AG04449 (cell line): ENCODE data around the gene PCDHGC3.

Experiments
- CTCF ChIA-PET: fragments of 350-600 bp; formaldehyde crosslinking; extraction: SDS; loops from one replicate; lab custom pipeline; 2021; ENCODE audit warnings: antibody characterized with exemption; lab: Yijun Ruan, JAX
- POLR2A ChIA-PET: fragments of 400-600, 350-600 bp; formaldehyde crosslinking; extraction: SDS; loops from one replicate; lab custom pipeline; 2020; ENCODE audit warnings: antibody characterized with exemption, inconsistent platforms; lab: Yijun Ruan, JAX
- DNase-seq: peaks from one replicate; pipeline ENCODE4 v3.0.0-alpha.2; 2010; ENCODE audit warnings: low read depth, low spot score
- H3K4me3 ChIP-seq: 2 replicates; pipeline ENCODE4 v1.5.1; 2011; ENCODE audit warnings: low read depth, mild to moderate bottlenecking, control low read depth, low read length
- TF ChIP-seq, protein P1 (sequence below): IDR thresholded peaks from one replicate; pipeline ENCODE4 v1.5.1; 2011; ENCODE audit warnings: mild to moderate bottlenecking, moderate library complexity, low read length, control low read depth, inconsistent platforms; ENCODE audit not compliant: insufficient read depth; ENCODE audit errors: missing control alignments

Gene PCDHGC3

DNA sequence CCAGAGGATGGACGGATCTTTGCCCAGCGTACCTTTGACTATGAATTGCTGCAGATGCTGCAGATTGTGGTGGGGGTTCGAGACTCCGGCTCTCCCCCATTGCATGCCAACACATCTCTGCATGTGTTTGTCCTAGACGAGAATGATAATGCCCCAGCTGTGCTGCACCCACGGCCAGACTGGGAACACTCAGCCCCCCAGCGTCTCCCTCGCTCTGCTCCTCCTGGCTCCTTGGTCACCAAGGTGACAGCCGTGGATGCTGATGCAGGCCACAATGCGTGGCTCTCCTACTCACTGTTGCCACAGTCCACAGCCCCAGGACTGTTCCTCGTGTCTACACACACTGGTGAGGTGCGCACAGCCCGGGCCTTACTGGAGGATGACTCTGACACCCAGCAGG lies 15.0 kb downstream of the PCDHGC3 start:
- ChIA-PET CTCF (interaction anchor here (37.5 kb wide), 1 partner anchor 27 kb away, joined by 856 read pairs; no protein-coding TSS in a partner anchor), POLR2A (no interaction called here)
- no peak for DNase-seq
- TF ChIP-seq, protein P1, sequence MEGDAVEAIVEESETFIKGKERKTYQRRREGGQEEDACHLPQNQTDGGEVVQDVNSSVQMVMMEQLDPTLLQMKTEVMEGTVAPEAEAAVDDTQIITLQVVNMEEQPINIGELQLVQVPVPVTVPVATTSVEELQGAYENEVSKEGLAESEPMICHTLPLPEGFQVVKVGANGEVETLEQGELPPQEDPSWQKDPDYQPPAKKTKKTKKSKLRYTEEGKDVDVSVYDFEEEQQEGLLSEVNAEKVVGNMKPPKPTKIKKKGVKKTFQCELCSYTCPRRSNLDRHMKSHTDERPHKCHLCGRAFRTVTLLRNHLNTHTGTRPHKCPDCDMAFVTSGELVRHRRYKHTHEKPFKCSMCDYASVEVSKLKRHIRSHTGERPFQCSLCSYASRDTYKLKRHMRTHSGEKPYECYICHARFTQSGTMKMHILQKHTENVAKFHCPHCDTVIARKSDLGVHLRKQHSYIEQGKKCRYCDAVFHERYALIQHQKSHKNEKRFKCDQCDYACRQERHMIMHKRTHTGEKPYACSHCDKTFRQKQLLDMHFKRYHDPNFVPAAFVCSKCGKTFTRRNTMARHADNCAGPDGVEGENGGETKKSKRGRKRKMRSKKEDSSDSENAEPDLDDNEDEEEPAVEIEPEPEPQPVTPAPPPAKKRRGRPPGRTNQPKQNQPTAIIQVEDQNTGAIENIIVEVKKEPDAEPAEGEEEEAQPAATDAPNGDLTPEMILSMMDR: no peak
- no peak overlapping the region for H3K4me3 ChIP-seq

DNA sequence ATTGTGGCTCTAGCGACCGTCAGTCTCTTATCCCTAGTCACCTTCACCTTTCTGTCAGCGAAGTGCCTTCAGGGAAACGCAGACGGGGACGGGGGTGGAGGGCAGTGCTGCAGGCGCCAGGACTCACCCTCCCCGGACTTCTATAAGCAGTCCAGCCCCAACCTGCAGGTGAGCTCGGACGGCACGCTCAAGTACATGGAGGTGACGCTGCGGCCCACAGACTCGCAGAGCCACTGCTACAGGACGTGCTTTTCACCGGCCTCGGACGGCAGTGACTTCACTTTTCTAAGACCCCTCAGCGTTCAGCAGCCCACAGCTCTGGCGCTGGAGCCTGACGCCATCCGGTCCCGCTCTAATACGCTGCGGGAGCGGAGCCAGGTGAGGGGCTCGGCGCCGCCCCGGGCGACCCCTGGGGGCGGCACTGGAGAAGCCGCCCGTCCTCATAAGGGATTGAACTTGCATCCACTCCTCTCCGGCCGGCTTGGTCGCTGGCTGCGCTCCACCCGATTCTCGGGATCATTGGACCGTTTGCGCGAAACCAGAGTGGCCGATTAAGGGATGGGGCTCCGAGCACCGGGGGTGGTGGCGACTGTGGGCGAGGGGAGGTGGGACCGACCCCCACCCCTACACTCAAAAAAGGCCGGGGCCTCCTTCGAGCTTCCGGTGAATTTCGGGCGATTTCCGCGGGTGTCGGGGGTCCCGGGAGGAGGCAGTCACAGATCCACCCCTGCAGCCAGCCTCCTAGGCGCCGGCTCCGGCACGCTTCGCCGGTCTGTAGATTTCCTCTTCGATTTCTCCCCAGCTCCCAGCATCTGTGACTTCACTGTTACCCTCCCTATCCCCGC lies 15.8 kb downstream of the PCDHGC3 start:
- TF ChIP-seq, protein P1: no peak
- DNase-seq: no peak
- ChIA-PET POLR2A (no interaction called here), CTCF (interaction anchor here (1.1 to 37.5 kb wide), 2 partner anchors 26 to 78 kb away, joined by 3 to 856 read pairs; no protein-coding TSS in a partner anchor)
- H3K4me3 ChIP-seq: no peak overlapping the region

DNA sequence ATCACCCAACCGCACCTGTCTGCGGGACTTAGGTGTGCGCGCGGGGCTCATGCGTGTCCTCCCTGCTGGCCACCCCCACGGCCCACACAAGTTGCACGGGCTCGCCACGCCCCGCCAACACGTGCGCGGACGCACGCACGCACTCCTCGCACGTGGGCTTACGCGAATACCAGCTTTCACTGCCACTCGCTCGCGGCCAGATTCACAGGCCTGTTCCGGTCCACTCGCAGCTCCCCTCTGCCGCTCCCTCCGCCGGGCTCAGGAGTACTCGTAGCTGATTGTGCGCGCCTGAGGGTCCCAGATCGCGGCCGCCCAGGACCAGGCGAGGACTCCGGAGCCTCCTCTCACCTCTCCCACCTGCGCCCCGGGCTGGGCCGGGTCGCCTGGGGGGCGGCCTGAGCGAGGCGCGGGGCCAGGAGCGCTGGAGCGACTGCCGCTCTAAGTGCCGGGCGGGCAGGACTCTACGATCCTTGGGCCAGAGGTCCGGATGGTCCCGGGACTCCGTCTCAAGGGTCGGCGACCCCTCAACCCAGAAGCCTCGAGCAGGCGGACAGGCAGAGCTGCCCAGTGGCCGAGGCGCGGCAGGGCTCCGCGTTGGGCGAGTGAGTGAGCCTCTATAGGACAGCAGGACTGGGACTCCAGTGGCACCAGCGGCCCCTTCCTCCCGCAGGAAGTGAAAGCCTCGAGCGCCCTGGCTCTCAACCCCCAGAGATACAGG lies 16.6 kb downstream of the PCDHGC3 start:
- TF ChIP-seq, protein P1: no peak
- H3K4me3 ChIP-seq: no peak overlapping the region
- CTCF ChIA-PET: interaction anchor here (1.1 to 37.5 kb wide), 7 partner anchors 25 to 123 kb away, joined by 3 to 856 read pairs (median 6); partner anchors contain the start of genes PCDHGA12 and PCDHGB3
- POLR2A ChIA-PET: interaction anchor here (0.9 kb wide), 1 partner anchor 16 kb away, joined by 3 read pairs; no protein-coding TSS in a partner anchor
- no peak for DNase-seq

DNA sequence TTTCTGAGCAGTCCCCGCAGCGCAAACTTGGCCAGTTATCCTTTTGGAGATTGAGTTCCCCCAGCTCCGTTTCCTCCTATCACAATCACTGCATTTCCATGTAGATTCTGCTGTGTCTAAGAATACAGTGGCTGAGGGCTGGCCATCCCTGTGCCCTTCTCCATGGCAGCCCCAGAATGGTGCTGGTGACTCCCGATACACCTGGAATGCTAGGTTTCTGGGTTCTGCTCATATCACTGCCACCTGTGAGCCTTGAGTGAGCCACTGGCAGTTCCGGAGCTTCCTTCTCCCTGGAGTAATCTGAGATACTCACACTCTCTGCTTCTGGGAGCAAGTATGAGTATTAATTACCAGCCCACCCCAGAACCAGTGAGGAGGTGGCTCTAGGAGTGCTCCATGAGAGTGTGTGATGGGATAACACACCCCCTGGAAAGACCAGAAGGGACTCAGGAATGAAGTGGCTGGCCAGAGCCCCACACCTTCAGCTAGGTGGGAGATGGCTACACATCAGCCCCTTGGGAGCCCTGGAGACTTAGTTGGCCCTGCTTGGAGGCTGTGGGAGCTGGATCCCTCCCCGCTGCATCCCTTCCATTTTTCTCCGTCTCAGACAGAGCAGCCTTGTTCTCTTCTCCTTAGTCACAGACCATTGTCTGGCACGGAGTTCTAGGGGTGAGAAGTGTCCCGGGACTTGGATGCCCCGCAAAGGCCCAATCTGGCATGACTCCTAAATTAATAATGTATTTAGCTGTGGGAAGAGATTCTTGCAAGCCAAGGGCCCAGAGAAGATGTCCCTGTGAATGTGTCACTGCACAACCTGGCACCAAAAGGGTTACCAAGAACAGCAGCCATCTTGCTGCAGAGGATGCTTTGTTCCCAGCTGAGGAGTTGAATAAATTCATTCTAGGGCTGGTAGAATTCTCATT lies 18.0 kb downstream of the PCDHGC3 start:
- TF ChIP-seq, protein P1: no peak
- CTCF ChIA-PET: interaction anchor here (0.7 to 37.5 kb wide), 11 partner anchors 11 to 124 kb away, joined by 3 to 856 read pairs (median 5); partner anchors contain the start of genes PCDHGA11, PCDHGB3 and PCDHGB7
- POLR2A ChIA-PET: interaction anchor here (0.9 to 1.3 kb wide), 3 partner anchors 15 to 19 kb away, joined by 3 to 6 read pairs (median 6); no protein-coding TSS in a partner anchor
- no peak overlapping the region for H3K4me3 ChIP-seq
- DNase-seq: no peak

DNA sequence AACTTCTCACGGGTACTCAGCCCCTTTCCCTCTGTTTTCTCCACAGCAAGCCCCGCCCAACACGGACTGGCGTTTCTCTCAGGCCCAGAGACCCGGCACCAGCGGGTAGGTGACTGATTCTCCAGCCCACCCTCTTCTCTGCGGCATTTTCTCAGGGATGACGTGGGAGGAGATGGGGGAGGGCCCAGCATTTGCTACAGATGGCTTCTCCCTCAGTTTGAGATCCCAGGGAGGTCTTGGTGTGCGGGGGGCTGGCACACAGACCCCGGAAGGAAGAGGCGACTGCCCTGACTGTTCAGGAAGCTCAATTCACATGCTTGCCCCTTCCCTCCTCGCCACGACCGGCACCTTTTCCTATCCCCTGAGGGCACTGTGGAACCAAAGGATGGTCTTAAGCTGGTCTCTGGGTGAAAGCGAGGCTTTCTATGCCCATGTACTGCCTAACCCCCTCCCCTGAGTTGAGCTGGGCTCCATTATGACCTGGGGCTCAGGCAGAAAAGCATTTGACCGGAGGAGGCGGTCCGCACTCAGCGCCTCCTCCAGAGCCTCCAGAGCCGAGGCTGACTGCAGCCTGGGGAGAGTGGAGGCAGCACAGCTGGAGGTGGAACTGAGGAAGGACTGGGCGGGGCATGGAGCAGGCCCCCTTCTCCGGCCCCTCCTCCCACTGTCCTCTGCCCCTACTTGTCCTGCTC lies 19.1 kb downstream of the PCDHGC3 start:
- no peak for DNase-seq
- TF ChIP-seq, protein P1: no peak
- ChIA-PET CTCF (interaction anchor here (1.0 to 37.5 kb wide), 7 partner anchors 9 to 69 kb away, joined by 3 to 856 read pairs (median 8); no protein-coding TSS in a partner anchor), POLR2A (interaction anchor here (1.0 to 2.0 kb wide), 3 partner anchors 9 to 27 kb away, joined by 3 to 17 read pairs (median 3); no protein-coding TSS in a partner anchor)
- H3K4me3 ChIP-seq: peak overlapping the region; percentile 6
